Stomach (tissue), 4 donors: ENCODE results near the gene LRP11.

Source experiments
- EP300 ChIP-seq: sonication (generic); formaldehyde crosslinking; IDR thresholded peaks from one replicate; pipeline ENCODE4 v1.6.1; 2017; ENCODE audit warnings: antibody characterized with exemption
- POLR2A ChIP-seq, 4 donors: fragments of 450-650 bp; IDR thresholded peaks; one replicate each; pipeline ENCODE4 v1.6.1; 2016; ENCODE audit warnings: antibody characterized with exemption in 4 of 4, control low read depth in 2 of 4, mild to moderate bottlenecking in 1 of 4, moderate library complexity in 1 of 4
- POLR2AphosphoS5 ChIP-seq, 3 donors: sonication (generic); formaldehyde crosslinking; IDR thresholded peaks; one replicate each; pipeline ENCODE4 v1.6.1; 2016; ENCODE audit warnings: antibody characterized with exemption in 3 of 3
- TF ChIP-seq, protein P1 (sequence below), 7 experiments: fragments of 450-650 bp in 4 of 7; fragments of 200-600 bp in 3 of 7; sonication (generic) in 3 of 7; IDR thresholded peaks; one replicate each; pipeline ENCODE4 v1.5.1; 2016 to 2019; ENCODE audit warnings: antibody characterized with exemption in 7 of 7, control low read depth in 2 of 7, mild to moderate bottlenecking in 1 of 7

- TF ChIP-seq, protein P1, sequence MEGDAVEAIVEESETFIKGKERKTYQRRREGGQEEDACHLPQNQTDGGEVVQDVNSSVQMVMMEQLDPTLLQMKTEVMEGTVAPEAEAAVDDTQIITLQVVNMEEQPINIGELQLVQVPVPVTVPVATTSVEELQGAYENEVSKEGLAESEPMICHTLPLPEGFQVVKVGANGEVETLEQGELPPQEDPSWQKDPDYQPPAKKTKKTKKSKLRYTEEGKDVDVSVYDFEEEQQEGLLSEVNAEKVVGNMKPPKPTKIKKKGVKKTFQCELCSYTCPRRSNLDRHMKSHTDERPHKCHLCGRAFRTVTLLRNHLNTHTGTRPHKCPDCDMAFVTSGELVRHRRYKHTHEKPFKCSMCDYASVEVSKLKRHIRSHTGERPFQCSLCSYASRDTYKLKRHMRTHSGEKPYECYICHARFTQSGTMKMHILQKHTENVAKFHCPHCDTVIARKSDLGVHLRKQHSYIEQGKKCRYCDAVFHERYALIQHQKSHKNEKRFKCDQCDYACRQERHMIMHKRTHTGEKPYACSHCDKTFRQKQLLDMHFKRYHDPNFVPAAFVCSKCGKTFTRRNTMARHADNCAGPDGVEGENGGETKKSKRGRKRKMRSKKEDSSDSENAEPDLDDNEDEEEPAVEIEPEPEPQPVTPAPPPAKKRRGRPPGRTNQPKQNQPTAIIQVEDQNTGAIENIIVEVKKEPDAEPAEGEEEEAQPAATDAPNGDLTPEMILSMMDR (IDR thresholded peaks at IDR 0.05) = no peak
- TF ChIP-seq POLR2AphosphoS5 (IDR thresholded peaks at IDR 0.05) = no peak
- TF ChIP-seq POLR2A (IDR thresholded peaks at IDR 0.05) = no peak
- no peak for TF ChIP-seq EP300
Measured at GRCh38 chr6:149857541-149857940, 6.6 kb downstream of the LRP11 start.
